Mesendoderm (in vitro differentiated cells): Measurements from ENCODE around the gene GTF2F2.

Experiments
- DNase-seq: peaks from one replicate; pipeline ENCODE4 v3.0.0; 2013
- H2AK5ac ChIP-seq: 2 replicates; pipeline ENCODE4 v1.6.1; 2013; ENCODE audit warnings: low read length, inconsistent platforms
- H2BK120ac ChIP-seq: 2 replicates; pipeline ENCODE4 v1.6.1; 2013; ENCODE audit warnings: low read depth, mild to moderate bottlenecking, low read length, moderate library complexity, mixed read lengths
- H2BK15ac ChIP-seq: replicated peaks from 2 replicates; pipeline ENCODE4 v1.6.1; 2013; ENCODE audit warnings: low read depth, mild to moderate bottlenecking, moderate library complexity
- H2BK5ac ChIP-seq: 2 replicates; pipeline ENCODE4 v1.6.1; 2013; ENCODE audit warnings: low read length, inconsistent platforms
- H3K18ac ChIP-seq: 2 replicates; pipeline ENCODE4 v1.6.1; 2013; ENCODE audit warnings: mild to moderate bottlenecking, low read length, mixed read lengths
- H3K23ac ChIP-seq: one replicate; pipeline ENCODE4 v1.6.1; 2013; ENCODE audit warnings: low read length
- H3K27ac ChIP-seq: 2 replicates; pipeline ENCODE4 v1.5.1; 2013; ENCODE audit warnings: low read depth, mild to moderate bottlenecking, inconsistent platforms, low read length, moderate library complexity
- H3K27me3 ChIP-seq: 2 replicates; pipeline ENCODE4 v1.6.1; 2013; ENCODE audit warnings: low read length, control low read depth, mild to moderate bottlenecking, inconsistent platforms; ENCODE audit not compliant: insufficient read depth, poor library complexity
- H3K36me3 ChIP-seq: 2 replicates; pipeline ENCODE4 v1.6.1; 2013; ENCODE audit warnings: low read length, inconsistent platforms; ENCODE audit not compliant: control insufficient read depth, insufficient read depth
- H3K4ac ChIP-seq: one replicate; pipeline ENCODE4 v1.6.1; 2013; ENCODE audit warnings: low read depth, mild to moderate bottlenecking, low read length, moderate library complexity
- H3K4me1 ChIP-seq: 2 replicates; pipeline ENCODE4 v1.6.1; 2013; ENCODE audit warnings: low read depth, low read length, inconsistent platforms; ENCODE audit not compliant: control insufficient read depth
- H3K4me2 ChIP-seq: 2 replicates; pipeline ENCODE4 v1.6.1; 2013; ENCODE audit warnings: low read length
- H3K4me3 ChIP-seq: 2 replicates; pipeline ENCODE4 v1.5.1; 2013; ENCODE audit warnings: mild to moderate bottlenecking, low read length
- H3K56ac ChIP-seq: one replicate; pipeline ENCODE4 v1.6.1; 2013; ENCODE audit warnings: low read length
- H3K79me1 ChIP-seq: 2 replicates; pipeline ENCODE4 v1.6.1; 2013; ENCODE audit warnings: low read length, inconsistent platforms
- H3K79me2 ChIP-seq: 2 replicates; pipeline ENCODE4 v1.6.1; 2013; ENCODE audit warnings: mild to moderate bottlenecking, low read length; ENCODE audit not compliant: control insufficient read depth, insufficient read depth
- H3K9ac ChIP-seq: 2 replicates; pipeline ENCODE4 v1.6.1; 2013; ENCODE audit warnings: low read length, inconsistent platforms
- H4K5ac ChIP-seq: one replicate; pipeline ENCODE4 v1.6.1; 2013; ENCODE audit warnings: low read length
- H4K8ac ChIP-seq: one replicate; pipeline ENCODE4 v1.6.1; 2013; ENCODE audit warnings: low read depth, mild to moderate bottlenecking, control low read depth, low read length, moderate library complexity
- WGBS: extraction: QIAGEN DNeasy Blood & Tissue Kit; methylation state at CpG from one replicate; pipeline ENCODE4 v1.1.7; 2013; ENCODE audit warnings: low lambda C conversion rate, missing lambda C conversion rate; ENCODE audit not compliant: insufficient coverage; ENCODE audit errors: extremely low coverage; 5-methylcytosine and 5-hydroxymethylcytosine counted together

The GTF2F2 gene

GRCh38 chr13:45305079-45305478 lies 184.8 kb downstream of the GTF2F2 start:
- Histone ChIP-seq H3K23ac (no peak overlapping the region), H3K79me1 (no peaks in the 10 kb centered on the region), H3K36me3 (no peaks in the 10 kb centered on the region), H2BK120ac (no peak overlapping the region), H3K9ac (no peak overlapping the region), H3K4me2 (no peak overlapping the region), H3K4me3 (no peak overlapping the region), H3K18ac (no peak overlapping the region), H4K5ac (no peak overlapping the region), H3K27ac (no peak overlapping the region), H3K4me1 (peaks cover 7% of the 10 kb centered on the region), H2BK5ac (no peak overlapping the region), H3K4ac (no peak overlapping the region), H4K8ac (no peak overlapping the region), H3K27me3 (no peaks in the 10 kb centered on the region), H3K79me2 (no peaks in the 10 kb centered on the region), H2BK15ac (no peak overlapping the region), H3K56ac (no peak overlapping the region), H2AK5ac (no peak overlapping the region)
- DNase-seq = no peak
- WGBS = no CpG with 5 or more reads among the region's 5 CpGs

- Histone ChIP-seq H4K8ac (no peak overlapping the region), H4K5ac (no peak overlapping the region), H3K79me1 (no peaks in the 10 kb centered on the region), H3K27ac (no peak overlapping the region), H2BK15ac (no peak overlapping the region), H3K4me1 (peaks cover 3% of the 10 kb centered on the region), H2BK120ac (no peak overlapping the region), H3K4ac (no peak overlapping the region), H3K56ac (no peak overlapping the region), H3K4me3 (no peak overlapping the region), H3K79me2 (no peaks in the 10 kb centered on the region), H2AK5ac (no peak overlapping the region), H2BK5ac (no peak overlapping the region), H3K27me3 (no peaks in the 10 kb centered on the region), H3K23ac (no peak overlapping the region), H3K18ac (no peak overlapping the region), H3K4me2 (no peak overlapping the region), H3K9ac (no peak overlapping the region), H3K36me3 (no peaks in the 10 kb centered on the region)
- no peak for DNase-seq
Observed at GRCh38 chr13:45306966-45307365, 186.7 kb downstream of the GTF2F2 start.

GRCh38 chr13:45310341-45311131 lies 190.2 kb downstream of the GTF2F2 start:
- DNase-seq = no peak
- Histone ChIP-seq H4K5ac (no peak overlapping the region), H4K8ac (no peak overlapping the region), H2BK5ac (no peak overlapping the region), H3K4me1 (peaks cover 3% of the 10 kb centered on the region), H3K27me3 (no peaks in the 10 kb centered on the region), H3K79me2 (no peaks in the 10 kb centered on the region), H3K36me3 (no peaks in the 10 kb centered on the region), H2AK5ac (no peak overlapping the region), H3K23ac (no peak overlapping the region), H2BK15ac (no peak overlapping the region), H2BK120ac (no peak overlapping the region), H3K4me3 (no peak overlapping the region), H3K79me1 (no peaks in the 10 kb centered on the region), H3K18ac (no peak overlapping the region), H3K27ac (no peak overlapping the region), H3K9ac (no peak overlapping the region), H3K4ac (no peak overlapping the region), H3K56ac (peak overlapping the region; percentile 42), H3K4me2 (peak overlapping the region; percentile 58)
- no CpG with 5 or more reads among the region's 15 CpGs for WGBS

GRCh38 chr13:45314822-45315221 lies 194.5 kb downstream of the GTF2F2 start:
- Histone ChIP-seq H4K5ac (no peak overlapping the region), H3K56ac (no peak overlapping the region), H3K79me1 (no peaks in the 10 kb centered on the region), H3K4ac (no peak overlapping the region), H3K4me1 (no peaks in the 10 kb centered on the region), H3K27ac (no peak overlapping the region), H4K8ac (no peak overlapping the region), H3K4me3 (no peak overlapping the region), H3K9ac (no peak overlapping the region), H2AK5ac (no peak overlapping the region), H3K4me2 (no peak overlapping the region), H2BK5ac (no peak overlapping the region), H3K79me2 (no peaks in the 10 kb centered on the region), H3K18ac (no peak overlapping the region), H2BK120ac (no peak overlapping the region), H3K27me3 (no peaks in the 10 kb centered on the region), H3K36me3 (no peaks in the 10 kb centered on the region), H2BK15ac (no peak overlapping the region), H3K23ac (no peak overlapping the region)
- no CpG with 5 or more reads among the region's 10 CpGs for whole genome bisulfite sequencing
- no peak for DNase-seq

- Histone ChIP-seq H3K4me3 (no peak overlapping the region), H3K18ac (no peak overlapping the region), H2BK120ac (no peak overlapping the region), H3K27me3 (no peaks in the 10 kb centered on the region), H3K36me3 (no peaks in the 10 kb centered on the region), H3K23ac (no peak overlapping the region), H3K27ac (no peak overlapping the region), H3K79me1 (no peaks in the 10 kb centered on the region), H3K56ac (no peak overlapping the region), H4K5ac (no peak overlapping the region), H3K79me2 (no peaks in the 10 kb centered on the region), H2BK15ac (no peak overlapping the region), H3K9ac (no peak overlapping the region), H2AK5ac (no peak overlapping the region), H3K4me2 (no peak overlapping the region), H3K4ac (no peak overlapping the region), H4K8ac (no peak overlapping the region), H3K4me1 (no peaks in the 10 kb centered on the region), H2BK5ac (no peak overlapping the region)
- DNase-seq = no peak
- WGBS = no CpG with 5 or more reads among the region's 11 CpGs
Observed at GRCh38 chr13:45315520-45316167, 195.3 kb downstream of the GTF2F2 start.
